GM19099 (cell line): ENCODE data around the gene ELFN2.

Source experiments
- POLR2A ChIP-seq: IDR thresholded peaks from 3 replicates; pipeline ENCODE4 v1.6.1; 2011; ENCODE audit warnings: low read depth; ENCODE audit not compliant: insufficient read length; ENCODE audit errors: extremely low read depth

Gene ELFN2

GRCh38 chr22:37459206-37459605, 31.9 kb upstream of the ELFN2 start:
- no peak for TF ChIP-seq POLR2A

DNA sequence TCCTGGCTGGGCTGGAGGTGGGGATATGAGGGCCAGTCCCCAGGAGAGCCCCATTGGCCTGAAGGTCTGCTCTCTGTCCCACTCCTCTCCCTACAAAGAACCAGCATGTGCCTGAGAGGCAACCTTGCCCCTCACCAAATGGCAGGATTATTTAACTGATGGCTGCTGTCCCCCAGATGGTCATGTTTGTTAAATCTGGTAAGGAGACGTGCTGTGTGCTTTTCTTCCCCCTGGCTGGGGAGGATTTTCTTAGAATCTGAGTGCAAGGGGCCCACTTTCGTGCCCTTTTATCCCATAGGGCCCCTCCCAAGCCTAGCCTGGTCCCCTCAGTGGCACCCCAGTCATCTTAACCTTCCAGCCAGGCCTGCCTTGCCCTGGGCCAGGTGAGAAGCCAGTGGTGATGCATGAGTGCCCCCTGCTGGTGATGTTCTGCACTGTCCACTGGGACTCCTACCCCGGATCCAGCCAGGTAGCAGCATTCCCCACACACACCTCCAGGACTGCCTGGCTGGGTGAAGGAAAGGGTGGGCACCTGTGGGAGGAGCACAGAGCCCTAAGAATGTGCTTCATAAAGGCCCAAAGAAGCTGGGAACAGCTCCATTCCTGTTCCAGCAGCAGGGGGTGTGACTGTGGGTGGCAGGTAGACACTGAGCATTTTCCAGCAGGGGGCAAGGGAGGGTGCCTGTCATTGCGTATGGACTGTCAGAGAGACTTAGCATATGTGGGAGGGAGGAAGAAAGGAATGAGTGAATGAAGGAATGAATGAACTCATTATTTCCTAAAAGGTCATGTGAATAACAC, 30.0 kb upstream of the ELFN2 start:
- no peak for TF ChIP-seq POLR2A

DNA sequence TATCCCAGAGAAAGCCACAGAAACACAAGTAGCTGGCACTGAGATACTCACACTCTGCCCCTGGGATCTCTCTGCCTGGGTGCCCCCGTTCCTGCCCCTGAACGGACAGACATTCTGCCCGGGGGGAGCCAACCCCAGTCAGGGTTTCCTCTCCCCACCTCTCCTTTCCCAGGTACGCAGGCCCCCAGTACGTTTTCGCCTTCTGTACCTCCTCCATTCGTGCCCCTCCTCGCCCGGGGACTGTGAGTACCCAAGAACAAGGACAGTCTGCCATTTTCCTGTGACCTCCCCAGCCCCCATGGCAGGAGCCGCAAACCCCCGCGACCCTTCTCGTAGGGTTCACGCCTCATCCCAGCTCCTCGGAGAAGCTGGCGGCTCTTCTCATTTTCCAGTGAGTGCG, 29.1 kb upstream of the ELFN2 start:
- TF ChIP-seq POLR2A: no peak

- no peak for TF ChIP-seq POLR2A
Measured at GRCh38 chr22:37455896-37456295, 28.6 kb upstream of the ELFN2 start.

DNA sequence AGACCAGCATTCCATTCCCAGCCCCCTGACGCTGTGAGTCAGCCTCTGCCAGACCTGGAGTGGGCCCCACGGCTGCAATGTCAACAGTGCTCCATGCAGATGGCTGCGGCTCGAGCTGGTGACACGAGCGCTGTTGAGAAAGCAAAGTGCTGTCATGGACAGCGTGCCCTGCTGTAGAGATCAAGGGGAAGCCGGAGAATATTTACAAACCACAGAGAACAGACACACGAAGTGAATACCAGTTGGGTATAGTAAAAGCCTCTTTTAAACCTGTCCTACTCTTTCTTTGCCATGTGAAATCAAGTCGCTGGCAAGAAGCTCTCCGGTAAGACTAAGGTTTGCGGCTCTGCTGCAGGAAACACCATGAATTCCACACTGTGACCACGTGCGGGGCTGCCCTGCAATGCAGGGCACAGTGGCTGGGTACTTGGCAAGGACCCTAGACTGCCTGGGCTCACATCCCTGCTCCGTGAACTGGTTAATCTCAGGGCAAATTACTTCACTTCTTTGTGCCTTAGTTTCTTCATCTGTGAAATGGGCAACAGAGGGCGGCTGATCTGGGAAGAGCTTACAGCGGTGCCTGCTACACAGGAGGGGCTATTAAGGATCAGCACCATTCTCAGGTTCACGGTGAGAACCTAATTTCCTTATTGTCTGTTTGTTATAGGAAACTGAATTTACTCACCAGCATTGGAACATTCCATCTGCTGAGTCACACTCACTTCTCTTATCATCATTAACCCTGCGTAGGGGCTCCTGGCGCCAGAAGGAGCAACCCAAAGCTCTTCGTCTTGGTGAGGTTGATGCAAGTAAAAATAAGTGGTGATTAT, 27.8 kb upstream of the ELFN2 start:
- no peak for TF ChIP-seq POLR2A

- no peak for TF ChIP-seq POLR2A
Measured at GRCh38 chr22:37453696-37454095, 26.4 kb upstream of the ELFN2 start.

DNA sequence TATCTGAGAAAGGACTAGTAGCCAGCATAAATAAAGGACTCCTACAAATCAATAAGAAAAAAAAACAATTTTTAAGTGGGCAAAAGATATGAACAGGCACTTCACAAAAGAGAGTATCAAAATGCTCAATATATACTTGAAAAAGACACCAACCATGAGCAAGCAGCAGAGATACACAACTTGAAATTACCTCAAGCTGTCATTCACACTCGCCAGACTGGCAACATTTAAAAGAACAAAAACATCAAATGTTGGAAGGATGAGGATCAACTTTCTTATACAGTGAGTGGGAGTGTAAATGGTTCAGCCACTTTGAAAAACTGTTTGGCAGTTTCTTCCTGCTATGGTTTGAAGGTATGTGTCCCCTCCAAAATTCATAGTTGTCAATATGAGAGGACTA, 23.9 kb upstream of the ELFN2 start:
- TF ChIP-seq POLR2A: no peak

- TF ChIP-seq POLR2A: no peak
Measured at GRCh38 chr22:37449331-37450001, 22.2 kb upstream of the ELFN2 start.

- TF ChIP-seq POLR2A: no peak
Measured at GRCh38 chr22:37448516-37449127, 21.3 kb upstream of the ELFN2 start.

- no peak for TF ChIP-seq POLR2A
Measured at GRCh38 chr22:37445501-37445900, 18.2 kb upstream of the ELFN2 start.

DNA sequence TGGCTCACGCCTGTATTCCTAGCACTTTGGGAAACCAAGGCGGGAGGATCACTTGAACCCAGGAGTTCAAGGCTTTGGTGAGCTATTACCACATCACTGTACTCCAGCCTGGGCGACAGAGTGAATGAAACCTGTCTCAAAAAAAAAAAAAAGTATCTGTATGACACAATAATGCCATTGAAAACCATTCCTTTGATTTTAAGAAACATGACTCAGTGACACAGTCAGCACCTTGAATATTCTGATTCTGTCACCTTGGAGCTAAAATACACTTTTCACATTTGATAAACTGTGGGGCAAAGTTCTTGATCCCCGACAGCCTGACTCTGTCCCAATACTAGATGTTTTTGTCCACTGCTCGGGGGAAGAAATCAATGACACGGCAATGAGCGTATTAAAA, 16.7 kb upstream of the ELFN2 start:
- no peak for TF ChIP-seq POLR2A

GRCh38 chr22:37443086-37443485, 15.8 kb upstream of the ELFN2 start:
- no peak for TF ChIP-seq POLR2A

DNA sequence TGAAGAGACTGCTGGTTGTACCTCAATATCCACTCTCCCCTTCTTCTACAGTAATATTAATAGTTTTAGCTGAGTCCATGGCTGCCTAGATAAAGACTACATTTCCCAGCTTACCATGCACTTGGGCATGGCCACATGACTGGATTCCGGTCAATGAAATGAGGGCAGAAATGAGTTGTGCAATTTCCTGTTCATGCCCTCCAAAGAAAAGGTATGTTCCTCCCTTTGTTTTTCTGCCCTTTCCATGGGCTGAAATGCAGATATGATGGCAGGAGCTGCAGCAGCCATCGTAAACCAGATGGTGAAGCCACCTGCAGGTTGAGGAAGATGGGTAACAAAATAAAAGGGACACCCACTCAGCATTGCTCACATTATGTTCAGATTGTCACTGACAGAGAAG, 15.3 kb upstream of the ELFN2 start:
- no peak for TF ChIP-seq POLR2A

GRCh38 chr22:37442135-37442534, 14.9 kb upstream of the ELFN2 start:
- TF ChIP-seq POLR2A: no peak

DNA sequence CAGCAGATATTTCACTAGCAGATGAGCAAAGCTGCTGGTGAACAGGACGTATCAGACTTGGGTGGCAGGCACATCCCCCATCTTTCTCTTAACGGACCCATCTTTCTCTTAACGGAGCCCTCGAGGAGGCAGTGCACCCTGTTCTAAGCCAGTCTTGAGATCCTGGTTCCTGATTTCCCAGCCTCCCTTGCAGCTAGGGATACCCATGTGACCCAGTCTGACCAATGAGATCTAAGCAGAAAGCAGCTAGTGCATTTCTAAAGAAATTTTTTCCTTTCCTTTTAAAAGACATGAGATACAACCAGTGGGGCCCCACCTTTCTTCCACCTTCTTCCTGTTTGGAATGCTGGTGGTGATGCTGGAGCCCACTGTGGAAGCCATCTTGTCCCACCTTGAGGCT, 13.6 kb upstream of the ELFN2 start:
- TF ChIP-seq POLR2A: no peak
